GM13977 (cell line): ENCODE data around the gene FARP1.

Source experiments
- DNase-seq: peaks from one replicate; pipeline ENCODE4 v3.0.0; 2012; ENCODE audit warnings: low spot score
- CTCF ChIP-seq: IDR thresholded peaks from 2 replicates; pipeline ENCODE4 v1.5.1; 2012; ENCODE audit warnings: mild to moderate bottlenecking, control low read depth; ENCODE audit not compliant: insufficient read depth; ENCODE audit errors: extremely low read depth, missing control alignments
- in situ Hi-C: fragments of 300-500 bp; cut with MboI; formaldehyde crosslinking; loops from one replicate; pipeline ENCODE4 v1.12.0; 2022; ENCODE audit warnings: low sequenced_read_pairs, low pct_unique_long_range_greater_than_20kb, mixed read lengths, inconsistent platforms; ENCODE audit not compliant: unreplicated experiment

Gene FARP1

DNA sequence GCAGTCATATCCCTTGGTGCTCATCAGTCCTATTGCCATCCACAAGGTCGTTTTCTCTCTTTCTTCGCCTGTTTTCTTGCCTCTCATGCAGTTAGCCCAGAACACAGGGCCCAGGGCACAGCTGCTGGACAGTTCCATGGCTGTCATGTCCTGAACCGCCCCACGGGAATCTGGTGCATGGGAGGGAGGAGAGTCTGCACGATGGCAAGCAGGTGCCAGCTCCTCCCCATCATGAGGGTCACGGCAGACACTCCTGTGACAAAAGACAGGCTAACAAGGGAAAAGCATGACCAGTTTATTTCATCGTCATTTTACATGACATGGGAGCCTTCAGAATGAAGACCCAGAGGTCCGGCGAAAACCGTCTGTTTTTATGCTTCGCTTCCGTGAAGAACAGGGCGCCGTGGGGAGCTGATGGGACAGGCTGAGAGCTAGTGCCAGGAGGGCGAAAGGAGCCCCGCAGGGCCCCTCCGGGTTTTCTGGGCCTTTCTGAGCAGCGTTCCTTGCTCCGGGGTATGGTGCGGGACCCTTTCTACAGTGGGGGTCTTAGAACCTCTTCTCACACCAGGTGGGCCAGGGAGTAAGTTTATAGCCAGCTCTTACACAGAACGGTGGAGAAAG lies 298.3 kb downstream of the FARP1 start:
- no peak for DNase-seq
- in situ Hi-C loops: loop anchor here (10.0 kb wide), 1 partner anchor 214 kb away; no protein-coding TSS in a partner anchor
- no peak for TF ChIP-seq CTCF

- in situ Hi-C loops: loop anchor here (10.0 kb wide), 1 partner anchor 212 kb away; no protein-coding TSS in a partner anchor
- TF ChIP-seq CTCF: no peak
- no peak for DNase-seq
These were observed 299.7 kb downstream of the FARP1 start for GRCh38 chr13:98442391-98443230.

- in situ Hi-C loops: loop anchor here (10.0 kb wide), 1 partner anchor 211 kb away; no protein-coding TSS in a partner anchor
- no peak for DNase-seq
These were observed 300.4 kb downstream of the FARP1 start for GRCh38 chr13:98443329-98443728.

DNA sequence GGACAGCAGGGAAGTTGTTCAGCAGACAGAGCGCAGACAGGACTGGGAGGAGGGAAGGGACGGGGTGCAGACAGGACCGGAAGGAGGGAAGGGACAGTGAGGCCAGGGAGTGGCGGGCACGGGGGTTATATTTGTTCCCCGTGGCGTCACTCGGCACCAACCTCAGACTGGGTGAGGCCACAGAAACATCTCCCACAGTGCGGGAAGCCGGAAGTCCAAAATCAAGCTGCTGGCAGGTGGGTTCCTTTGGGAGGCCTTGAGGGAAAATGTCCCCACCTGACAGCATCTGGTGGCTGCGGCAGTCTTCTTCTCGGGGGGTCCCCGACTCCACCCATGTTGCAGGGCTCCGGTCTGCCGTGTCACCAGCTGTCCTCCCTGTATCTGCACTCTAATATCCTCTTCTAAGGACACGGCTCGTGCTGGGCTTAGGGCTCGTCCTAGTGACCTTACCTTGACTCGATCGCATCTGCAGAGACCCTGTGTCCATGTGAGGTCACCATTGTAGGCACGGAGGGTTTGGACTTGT lies 301.0 kb downstream of the FARP1 start:
- no peak for TF ChIP-seq CTCF
- DNase-seq: no peak
- in situ Hi-C loops: loop anchor here (10.0 kb wide), 1 partner anchor 211 kb away; no protein-coding TSS in a partner anchor

More at GRCh38 chr13:98443329-98443728, 300.4 kb downstream of the FARP1 start:
- TF ChIP-seq CTCF: no peak

GRCh38 chr13:98444381-98444780 lies 301.5 kb downstream of the FARP1 start:
- in situ Hi-C loops: loop anchor here (10.0 kb wide), 1 partner anchor 210 kb away; no protein-coding TSS in a partner anchor
- no peak for DNase-seq
- TF ChIP-seq CTCF: no peak

DNA sequence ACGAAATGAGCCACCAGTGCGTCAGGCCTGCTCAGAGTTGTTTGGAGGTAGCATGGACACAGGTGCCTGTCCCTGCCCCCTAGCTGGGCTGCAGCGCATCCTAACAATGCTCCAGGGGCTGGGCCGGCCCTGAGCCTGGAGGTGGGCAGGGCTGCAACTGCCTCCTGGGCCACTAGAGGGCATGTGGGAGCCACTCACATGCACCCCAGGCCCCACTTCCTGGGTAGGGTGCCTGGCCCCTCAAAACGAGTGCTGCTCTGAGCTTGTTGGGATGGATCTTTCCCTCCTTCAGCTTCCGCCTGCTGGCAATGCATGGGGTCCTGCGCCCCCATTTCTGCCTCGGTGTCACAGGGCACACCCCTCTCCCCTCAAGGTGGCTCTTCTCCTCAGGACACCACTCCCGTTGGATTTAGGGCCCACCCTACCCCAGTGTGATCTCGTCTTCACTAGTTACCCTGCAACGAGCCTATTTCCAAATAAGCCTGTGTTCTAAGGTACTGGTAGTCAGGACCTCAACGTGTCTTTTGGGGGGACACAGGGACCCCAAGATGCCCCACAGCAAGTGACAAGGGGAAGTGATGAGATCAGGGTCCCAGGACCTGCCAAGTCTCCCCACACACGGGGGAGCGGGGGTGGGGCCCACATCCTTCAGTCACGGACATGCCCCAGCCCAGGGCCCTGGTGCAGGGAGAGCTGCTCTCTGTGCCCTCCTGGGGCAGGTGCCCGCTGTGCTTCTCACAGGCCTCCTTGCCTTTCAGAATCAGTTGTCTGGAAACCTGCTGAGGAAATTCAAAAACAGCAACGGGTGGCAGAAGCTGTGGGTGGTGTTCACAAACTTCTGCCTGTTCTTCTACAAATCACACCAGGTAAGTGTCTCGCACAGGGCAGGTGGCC lies 302.7 kb downstream of the FARP1 start:
- peak; percentile 99 for TF ChIP-seq CTCF
- DNase-seq: peak; percentile 87
- in situ Hi-C loops: loop anchor here (10.0 kb wide), 1 partner anchor 209 kb away; no protein-coding TSS in a partner anchor
